Measurements from ENCODE around the gene CFAP53.

DNA sequence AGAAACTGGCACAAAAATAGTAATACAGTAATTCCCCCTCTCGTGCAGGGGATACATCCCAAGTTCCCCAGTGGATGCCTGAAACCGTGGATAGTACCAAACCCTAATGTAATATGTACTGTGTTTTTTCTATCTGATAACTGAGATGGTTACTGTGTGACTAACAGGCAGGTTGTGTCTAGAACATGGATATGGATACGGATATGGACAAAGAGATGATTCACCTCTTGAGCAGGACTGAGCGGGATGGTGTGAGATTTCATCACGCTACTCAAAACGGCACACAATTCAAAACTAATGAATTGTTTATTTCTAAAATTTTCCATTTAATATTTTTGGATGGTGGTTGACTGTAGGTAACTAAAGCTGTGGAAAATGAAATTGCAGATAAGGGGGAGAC lies 11.6 kb upstream of the CFAP53 start:
- TF ChIP-seq SUZ12 (IDR thresholded peaks at IDR 0.05; ENCODE audit: extremely low read depth, insufficient read depth, insufficient read length) (no peak), YY1 (IDR thresholded peaks at IDR 0.05; ENCODE audit: insufficient read depth, insufficient read length) (no peak), ZNF274 (IDR thresholded peaks at IDR 0.05; ENCODE audit: low read depth, low read length) (no peak)

Measured in NT2/D1 (cell line).